Stomach smooth muscle (tissue), 2 donors: ENCODE data around the gene UFD1.

Experiments
- H3K27ac ChIP-seq: one replicate; pipeline ENCODE4 v1.7.0; 2013; ENCODE audit warnings: mild to moderate bottlenecking, low read length, inconsistent platforms
- H3K27me3 ChIP-seq, 2 donors: one replicate each; pipeline ENCODE4 v1.7.0; 2013; ENCODE audit warnings: low read length in 2 of 2; ENCODE audit not compliant: insufficient read depth in 2 of 2, control insufficient read depth in 1 of 2
- H3K36me3 ChIP-seq, 2 donors: one replicate each; pipeline ENCODE4 v1.7.0; 2013; ENCODE audit warnings: low read length in 2 of 2; ENCODE audit not compliant: control insufficient read depth in 2 of 2, insufficient read depth in 2 of 2
- H3K4me1 ChIP-seq: one replicate; pipeline ENCODE4 v1.7.0; 2013; ENCODE audit warnings: low read length; ENCODE audit not compliant: control insufficient read depth, insufficient read depth
- H3K4me3 ChIP-seq, 2 donors: one replicate each; pipeline ENCODE4 v1.7.0; 2013; ENCODE audit warnings: low read length in 2 of 2
- H3K9ac ChIP-seq, 2 donors: one replicate each; pipeline ENCODE4 v1.7.0; 2013; ENCODE audit warnings: low read length in 2 of 2, mild to moderate bottlenecking in 1 of 2
- H3K9me3 ChIP-seq, 2 donors: one replicate each; pipeline ENCODE4 v1.7.0; 2013; ENCODE audit warnings: low read length in 2 of 2; ENCODE audit not compliant: control insufficient read depth in 2 of 2
- donor health status: healthy.
- donor health status: Pancreatic carcinoma.

The UFD1 gene

GRCh38 chr22:19434829-19435580 is 44.0 kb downstream of the UFD1 start:
- H3K27ac ChIP-seq = no peak overlapping the region
- peaks cover 14 to 15% of the 10 kb centered on the region in 2 donors for H3K36me3 ChIP-seq
- peaks cover 17% of the 10 kb centered on the region for H3K4me1 ChIP-seq
- no peak overlapping the region for H3K9ac ChIP-seq
- H3K27me3 ChIP-seq = no peaks in the 10 kb centered on the region
- H3K4me3 ChIP-seq = no peak overlapping the region
- no peaks in the 10 kb centered on the region for H3K9me3 ChIP-seq

DNA sequence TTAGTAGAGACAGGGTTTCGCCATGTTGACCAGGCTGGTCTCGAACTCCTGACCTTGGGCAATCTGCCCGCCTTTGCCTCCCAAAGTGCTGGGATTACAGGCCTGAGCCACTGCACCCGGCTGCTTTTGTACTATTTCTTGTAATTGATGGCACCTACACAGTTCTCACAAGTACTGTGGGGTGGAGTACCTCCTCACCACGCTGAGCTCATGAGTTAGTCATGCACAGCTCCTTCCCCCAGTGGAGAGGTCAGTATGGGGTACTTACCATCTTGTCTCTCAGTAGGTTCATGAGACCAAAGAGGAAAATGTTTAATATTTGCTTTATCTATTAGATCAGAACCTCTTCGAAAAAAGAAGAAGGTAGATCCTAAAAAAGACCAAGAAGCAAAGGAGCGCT is 44.6 kb downstream of the UFD1 start:
- Histone ChIP-seq H3K36me3 (peaks cover 14% of the 10 kb centered on the region in 2 donors), H3K9me3 (no peaks in the 10 kb centered on the region), H3K4me3 (no peak overlapping the region), H3K27ac (no peak overlapping the region), H3K4me1 (peaks cover 20% of the 10 kb centered on the region), H3K27me3 (no peaks in the 10 kb centered on the region), H3K9ac (no peak overlapping the region)

DNA sequence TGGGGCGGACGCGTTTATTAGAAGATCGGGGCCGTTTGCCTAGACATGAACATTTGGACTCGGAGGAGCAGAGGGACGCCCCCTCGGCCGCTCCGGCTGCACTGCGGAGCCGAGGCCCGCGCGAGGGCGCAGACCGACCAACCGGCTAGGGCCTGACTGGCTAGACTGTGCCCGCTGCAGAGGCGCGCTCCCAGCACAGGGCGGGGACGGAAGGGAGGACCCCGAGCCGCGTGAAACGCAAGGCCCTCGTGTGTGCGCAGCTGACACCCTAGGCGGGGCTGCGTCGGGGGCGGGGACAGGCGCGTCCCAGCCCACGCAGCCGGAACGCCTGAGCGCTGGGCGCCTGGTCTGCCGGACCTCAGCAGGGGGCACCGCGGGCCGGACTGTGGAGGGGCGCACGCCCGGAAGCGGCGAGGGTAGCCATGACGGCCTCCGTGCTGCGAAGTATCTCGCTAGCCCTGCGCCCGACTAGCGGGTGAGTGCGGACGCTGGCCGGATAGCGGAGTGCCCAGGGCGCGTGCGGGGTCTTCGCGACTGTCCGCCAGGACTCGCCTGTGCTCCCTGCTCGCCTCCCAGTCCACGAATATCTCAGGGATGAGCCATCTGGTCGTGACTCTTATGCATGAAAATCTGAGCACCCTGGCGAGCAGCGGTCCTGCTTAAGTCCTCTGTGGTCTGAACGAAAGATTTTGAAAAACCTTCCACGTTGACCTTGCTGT is 46.7 kb downstream of the UFD1 start, which contains the start of gene MRPL40:
TSS of gene MRPL40 (plus strand) at position 413 of the 719 bp plus-strand sequence. CDS start at position 423, 10 bp downstream.
- Histone ChIP-seq H3K27ac (peak within 1 kb of the TSS; percentile 95), H3K9ac (peak within 1 kb of the TSS; percentile 94 to 95), H3K27me3 (no peaks in the 10 kb centered on the region), H3K4me1 (peaks cover 20% of the 10 kb centered on the region), H3K4me3 (peak within 1 kb of the TSS; percentile 86 to 95), H3K36me3 (peaks cover 14% of the 10 kb centered on the region in 2 donors), H3K9me3 (no peaks in the 10 kb centered on the region)

DNA sequence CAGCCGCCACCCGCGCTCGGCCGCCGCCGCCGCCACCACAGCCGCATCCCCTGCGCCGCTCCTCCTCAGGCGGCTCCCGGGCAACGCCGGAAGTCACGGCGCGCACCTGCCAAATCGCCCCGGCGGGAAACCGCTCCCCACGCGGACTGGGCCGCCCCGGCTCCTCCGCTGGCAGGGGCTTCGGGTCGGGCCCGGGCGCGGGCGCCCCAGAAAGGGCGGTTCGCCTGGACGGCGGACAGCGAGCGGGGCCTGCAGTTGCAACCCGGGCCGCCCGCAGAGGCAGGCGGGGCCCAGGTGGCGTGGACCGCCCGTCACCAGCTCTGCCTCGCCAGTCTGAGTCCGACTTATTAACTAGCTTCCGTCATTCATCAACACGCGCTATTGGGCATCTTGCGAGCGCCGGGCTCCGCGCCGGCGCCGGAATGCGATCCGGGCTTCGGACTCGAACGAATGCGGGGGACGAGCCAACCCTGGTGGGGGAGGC is 47.3 kb downstream of the UFD1 start, which contains the start of gene HIRA:
TSS of gene HIRA (minus strand) at position 85 of the 484 bp plus-strand sequence. CDS start 257 bp downstream, outside the sequence.
- peak within 1 kb of the TSS; percentile 86 to 95 for H3K4me3 ChIP-seq
- H3K36me3 ChIP-seq = peaks cover 14% of the 10 kb centered on the region in 2 donors
- H3K9ac ChIP-seq = peak within 1 kb of the TSS; percentile 94 to 95
- peak within 1 kb of the TSS; percentile 95 for H3K27ac ChIP-seq
- H3K27me3 ChIP-seq = no peaks in the 10 kb centered on the region
- peaks cover 20% of the 10 kb centered on the region for H3K4me1 ChIP-seq
- no peaks in the 10 kb centered on the region for H3K9me3 ChIP-seq

- peak overlapping the region; percentile 6 for H3K27ac ChIP-seq
- peak overlapping the region; percentile 67 to 87 for H3K4me3 ChIP-seq
- H3K4me1 ChIP-seq = peaks cover 20% of the 10 kb centered on the region
- H3K9ac ChIP-seq = peak overlapping the region; percentile 67 to 76
- no peaks in the 10 kb centered on the region for H3K9me3 ChIP-seq
- peaks cover 14% of the 10 kb centered on the region in 2 donors for H3K36me3 ChIP-seq
- no peaks in the 10 kb centered on the region for H3K27me3 ChIP-seq
Measured at GRCh38 chr22:19430890-19431541, 48.0 kb downstream of the UFD1 start.

GRCh38 chr22:19429950-19430889 is 48.8 kb downstream of the UFD1 start:
- no peaks in the 10 kb centered on the region for H3K27me3 ChIP-seq
- H3K27ac ChIP-seq = peak overlapping the region; percentile 6
- peak overlapping the region; percentile 67 to 87 for H3K4me3 ChIP-seq
- peak overlapping the region; percentile 67 to 76 for H3K9ac ChIP-seq
- peaks cover 7 to 8% of the 10 kb centered on the region in 2 donors for H3K36me3 ChIP-seq
- no peaks in the 10 kb centered on the region for H3K9me3 ChIP-seq
- peaks cover 20% of the 10 kb centered on the region for H3K4me1 ChIP-seq

DNA sequence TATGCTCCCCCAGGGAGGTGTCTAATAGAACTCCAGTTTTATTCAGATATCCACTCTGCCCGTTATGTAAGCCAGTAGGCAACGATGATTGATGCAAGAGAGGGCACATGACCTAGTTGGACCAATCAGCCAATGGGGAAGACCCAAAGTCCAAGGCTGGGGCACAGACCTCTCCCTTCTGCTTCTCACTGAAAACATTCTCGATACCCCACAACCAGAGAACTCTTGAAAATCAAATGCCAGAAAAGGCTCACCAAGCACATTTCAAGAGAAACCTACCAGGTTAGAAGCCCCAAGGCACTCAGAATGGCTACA is 54.9 kb downstream of the UFD1 start:
- Histone ChIP-seq H3K27ac (no peak overlapping the region), H3K9ac (no peak overlapping the region), H3K27me3 (no peaks in the 10 kb centered on the region), H3K36me3 (peaks cover 0 to 5% of the 10 kb centered on the region in 2 donors), H3K4me1 (no peaks in the 10 kb centered on the region), H3K9me3 (no peaks in the 10 kb centered on the region), H3K4me3 (no peak overlapping the region)

DNA sequence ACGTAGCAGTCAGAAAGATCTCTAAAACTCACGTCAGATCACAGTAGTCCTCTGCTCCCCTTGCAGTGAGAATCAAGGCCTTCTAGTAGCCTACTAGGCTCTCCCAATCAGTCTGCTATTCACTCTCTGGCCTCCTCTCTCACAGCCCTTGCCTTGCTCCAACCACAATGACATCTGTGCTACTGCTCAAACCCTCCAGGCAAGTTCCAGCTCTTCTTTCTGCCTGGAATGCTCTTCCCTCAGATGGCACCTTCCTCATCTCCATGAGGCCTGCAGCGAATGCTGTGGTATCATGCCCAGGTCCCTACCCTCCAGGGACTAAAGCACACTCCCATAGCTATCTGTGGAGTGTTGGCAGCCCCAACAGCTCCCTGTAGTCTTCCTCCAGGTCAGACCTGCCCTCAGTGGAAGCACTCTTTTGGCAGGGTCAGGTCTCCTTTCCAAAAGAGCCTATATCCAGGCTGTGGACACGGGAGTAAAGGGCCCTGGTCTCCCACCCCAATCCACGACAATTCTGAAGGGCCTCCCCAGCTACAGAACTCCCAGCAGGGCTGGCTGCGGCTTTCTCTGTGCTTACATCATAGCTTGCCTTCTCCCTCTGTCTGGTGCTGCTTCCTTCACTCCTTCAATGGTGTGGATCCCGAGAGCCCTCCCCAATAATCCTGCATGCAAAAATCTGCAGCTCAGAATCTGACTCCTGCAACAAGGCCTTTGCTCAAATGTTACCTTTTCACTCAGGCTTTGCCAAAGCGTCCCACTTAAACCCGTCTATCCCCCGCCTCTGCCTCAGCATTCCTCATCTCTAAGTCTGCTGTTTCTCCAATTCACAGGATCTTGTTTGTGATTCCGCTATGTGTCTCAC is 56.3 kb downstream of the UFD1 start:
- H3K36me3 ChIP-seq = peaks cover 0 to 5% of the 10 kb centered on the region in 2 donors
- H3K4me3 ChIP-seq = no peak overlapping the region
- no peak overlapping the region for H3K9ac ChIP-seq
- H3K9me3 ChIP-seq = no peaks in the 10 kb centered on the region
- H3K4me1 ChIP-seq = no peaks in the 10 kb centered on the region
- H3K27ac ChIP-seq = no peak overlapping the region
- H3K27me3 ChIP-seq = no peaks in the 10 kb centered on the region

DNA sequence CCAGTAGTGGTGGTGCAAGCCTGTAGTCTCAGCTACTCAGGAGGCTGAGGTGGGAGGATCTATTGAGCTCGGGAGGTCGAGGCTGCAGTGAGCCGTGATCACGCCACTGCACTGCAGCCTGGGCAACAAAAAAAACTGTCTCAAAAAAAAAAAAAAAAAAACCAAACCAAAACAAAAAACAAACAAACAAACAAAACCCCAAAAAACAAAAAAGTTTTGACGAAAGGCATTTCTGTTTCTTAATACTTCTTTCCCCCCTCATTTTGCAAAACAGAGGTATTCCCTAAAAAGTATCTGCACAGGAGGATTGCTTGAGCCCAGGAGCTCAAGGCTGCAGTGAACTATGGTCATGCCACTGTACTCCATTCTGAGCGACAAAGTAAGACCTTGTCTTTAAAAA is 58.7 kb downstream of the UFD1 start:
- Histone ChIP-seq H3K27me3 (no peaks in the 10 kb centered on the region), H3K9ac (no peak overlapping the region), H3K4me1 (no peaks in the 10 kb centered on the region), H3K36me3 (peaks cover 0 to 5% of the 10 kb centered on the region in 2 donors), H3K9me3 (no peaks in the 10 kb centered on the region), H3K27ac (no peak overlapping the region), H3K4me3 (no peak overlapping the region)
